Fibroblast of skin of left quadriceps (primary cell): ENCODE data around the gene KRT33B.
A peak's percentile ranks its signal among the peaks of the same experiment; 100 is the strongest.
"Not testable (repeated sequence)": the region's sequence is repeated elsewhere in the genome, so short reads cannot be mapped to it uniquely, and the experiment has no call there.

Experiments
- DNase-seq, 2 experiments: peaks; one replicate each; pipeline ENCODE4 v3.0.0-alpha.2; 2013; ENCODE audit warnings: low read depth in 2 of 2

Gene KRT33B

GRCh38 chr17:41369713-41370112 is at the start of gene KRT33B:
KRT33B (minus strand) TSS chr17:41369813; CDS start chr17:41369750, 63 bp downstream.
- no peak for DNase-seq

- no peak for DNase-seq
Observed at GRCh38 chr17:41418116-41418860, 48.7 kb upstream of the KRT33B start.

- no peak for DNase-seq
Observed at GRCh38 chr17:41417576-41418015, 48.0 kb upstream of the KRT33B start.

- no peak for DNase-seq
Observed at GRCh38 chr17:41417127-41417526, 47.5 kb upstream of the KRT33B start.

- DNase-seq: no peak
Observed at GRCh38 chr17:41416479-41416878, 46.9 kb upstream of the KRT33B start.

GRCh38 chr17:41415833-41416335 is 46.3 kb upstream of the KRT33B start:
- no peak for DNase-seq

GRCh38 chr17:41415411-41415810 is 45.8 kb upstream of the KRT33B start:
- no peak for DNase-seq

- DNase-seq: no peak
Observed at GRCh38 chr17:41413982-41414381, 44.4 kb upstream of the KRT33B start.

GRCh38 chr17:41413353-41413957 is 43.8 kb upstream of the KRT33B start:
- DNase-seq: no peak

GRCh38 chr17:41411072-41411840 is 41.6 kb upstream of the KRT33B start:
- DNase-seq: no peak

GRCh38 chr17:41407226-41407625 is 37.6 kb upstream of the KRT33B start:
- DNase-seq: no peak

GRCh38 chr17:41406205-41406604 is 36.6 kb upstream of the KRT33B start:
- DNase-seq: no peak

- peak; percentile 82 to 87 for DNase-seq
Observed at GRCh38 chr17:41404024-41404671, 34.5 kb upstream of the KRT33B start.

- no peak for DNase-seq
Observed at GRCh38 chr17:41403404-41404023, 33.9 kb upstream of the KRT33B start.

- no peak for DNase-seq
Observed at GRCh38 chr17:41402161-41402560, 32.5 kb upstream of the KRT33B start.

GRCh38 chr17:41396996-41397660 is 27.5 kb upstream of the KRT33B start, which contains the start of gene KRT31:
KRT31 (minus strand) TSS chr17:41397608; CDS start chr17:41397539, 69 bp downstream.
- no peak for DNase-seq

GRCh38 chr17:41396340-41396739 is 26.7 kb upstream of the KRT33B start:
- DNase-seq: no peak

GRCh38 chr17:41395611-41396010 is 26.0 kb upstream of the KRT33B start:
- DNase-seq: no peak

GRCh38 chr17:41395044-41395443 is 25.4 kb upstream of the KRT33B start:
- DNase-seq: not testable (repeated sequence)

GRCh38 chr17:41394254-41394996 is 24.8 kb upstream of the KRT33B start:
- DNase-seq: no peak
